ENCODE results near the gene MYO7B.

MYO7B gene

GRCh38 chr2:127580167-127581049, 44.9 kb downstream of the MYO7B start:
- WGBS (ENCODE audit: insufficient coverage, insufficient read length), result no CpG with 5 or more reads among the region's 24 CpGs
- Histone ChIP-seq H3K36me3 (ENCODE audit: control insufficient read depth, insufficient read depth, low read length) (no peaks in the 10 kb centered on the region), H3K4me3 (ENCODE audit: low read length) (no peak overlapping the region), H3K9me3 (ENCODE audit: control insufficient read depth, insufficient read depth, low read length) (no peaks in the 10 kb centered on the region), H3K27ac (ENCODE audit: low read length) (no peak overlapping the region), H3K4me1 (ENCODE audit: control insufficient read depth, insufficient read depth, low read length) (no peaks in the 10 kb centered on the region), H3K27me3 (ENCODE audit: control insufficient read depth, insufficient read depth, low read length) (no peaks in the 10 kb centered on the region)
- no peak for DNase-seq (ENCODE audit: low read depth, low spot score)

DNA sequence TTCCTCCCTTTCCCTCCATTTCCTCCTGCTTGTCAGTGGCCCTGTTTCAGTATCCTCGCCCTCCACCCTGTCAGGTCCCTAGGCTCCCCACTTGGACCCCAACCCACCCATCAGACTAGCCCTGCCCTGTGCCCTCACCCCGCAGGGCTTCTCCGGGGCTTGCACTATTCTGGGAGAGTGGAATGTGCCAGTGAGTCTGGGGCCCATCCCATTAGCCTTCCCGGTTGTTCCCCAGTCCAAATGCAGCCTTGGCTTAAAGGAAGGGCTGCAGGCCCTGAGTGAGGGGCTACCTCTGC, 45.5 kb downstream of the MYO7B start:
- H3K27ac ChIP-seq (ENCODE audit: low read length), result no peak overlapping the region

DNA sequence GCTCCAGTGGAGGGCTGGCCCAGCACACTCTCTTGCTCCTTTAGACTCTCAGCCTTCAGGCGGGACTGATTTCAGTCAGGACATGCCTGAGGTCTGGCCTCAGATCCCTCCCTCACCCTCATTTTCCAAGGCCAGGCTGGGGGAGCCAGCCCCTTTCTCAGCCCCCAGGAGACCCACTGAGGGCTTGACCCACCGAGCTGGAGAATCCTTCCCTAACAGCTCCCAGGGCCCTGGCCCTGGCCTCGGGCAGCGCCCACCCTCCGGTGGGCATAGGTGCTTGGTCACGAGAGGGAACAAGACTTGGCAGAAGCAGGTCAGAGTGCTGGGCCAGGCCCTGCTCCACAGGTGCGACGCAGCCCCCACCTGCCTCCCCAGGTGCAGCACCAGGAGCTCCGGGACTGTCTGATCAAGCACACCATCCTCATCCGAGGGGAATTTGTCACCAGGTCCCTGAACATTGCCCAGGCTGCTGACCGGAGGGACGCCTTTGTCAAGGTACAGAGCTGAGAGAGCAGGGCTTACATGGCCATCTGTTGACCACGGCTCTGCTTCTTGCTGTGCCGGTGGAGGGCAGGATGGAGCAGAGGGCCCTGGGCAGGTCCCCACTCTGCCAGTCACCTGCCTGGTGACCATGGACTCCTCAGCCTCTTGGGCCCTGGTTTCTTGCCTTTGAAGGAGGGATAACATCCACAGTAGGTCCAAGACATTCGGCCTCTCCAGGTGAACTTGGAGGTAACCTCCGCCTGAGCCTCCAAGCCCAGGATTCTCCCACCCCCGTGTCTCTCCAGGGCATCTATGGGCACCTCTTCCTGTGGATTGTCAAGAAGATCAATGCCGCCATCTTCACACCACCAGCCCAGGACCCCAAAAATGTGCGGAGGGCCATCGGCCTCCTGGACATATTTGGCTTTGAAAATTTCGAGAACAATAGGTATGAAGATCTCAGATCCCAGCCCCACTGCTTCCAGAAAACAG, 46.3 kb downstream of the MYO7B start:
- no peak overlapping the region for H3K4me3 ChIP-seq (ENCODE audit: low read length)
- H3K27me3 ChIP-seq (ENCODE audit: control insufficient read depth, insufficient read depth, low read length), result no peaks in the 10 kb centered on the region
- WGBS (ENCODE audit: insufficient coverage, insufficient read length), result no CpG with 5 or more reads among the region's 21 CpGs
- no peak overlapping the region for H3K27ac ChIP-seq (ENCODE audit: low read length)
- no peaks in the 10 kb centered on the region for H3K36me3 ChIP-seq (ENCODE audit: control insufficient read depth, insufficient read depth, low read length)
- H3K9me3 ChIP-seq (ENCODE audit: control insufficient read depth, insufficient read depth, low read length), result no peaks in the 10 kb centered on the region
- no peak for DNase-seq (ENCODE audit: low read depth, low spot score)
- H3K4me1 ChIP-seq (ENCODE audit: control insufficient read depth, insufficient read depth, low read length), result no peaks in the 10 kb centered on the region

More for the DNA sequence above, 45.5 kb downstream of the MYO7B start:
- DNase-seq (ENCODE audit: low read depth, low spot score), result no peak
- H3K36me3 ChIP-seq (ENCODE audit: control insufficient read depth, insufficient read depth, low read length), result no peaks in the 10 kb centered on the region
- no peaks in the 10 kb centered on the region for H3K9me3 ChIP-seq (ENCODE audit: control insufficient read depth, insufficient read depth, low read length)
- H3K4me3 ChIP-seq (ENCODE audit: low read length), result no peak overlapping the region
- H3K4me1 ChIP-seq (ENCODE audit: control insufficient read depth, insufficient read depth, low read length), result no peaks in the 10 kb centered on the region
- H3K27me3 ChIP-seq (ENCODE audit: control insufficient read depth, insufficient read depth, low read length), result no peaks in the 10 kb centered on the region
- no CpG with 5 or more reads among the region's 4 CpGs for WGBS (ENCODE audit: insufficient coverage, insufficient read length)

DNA sequence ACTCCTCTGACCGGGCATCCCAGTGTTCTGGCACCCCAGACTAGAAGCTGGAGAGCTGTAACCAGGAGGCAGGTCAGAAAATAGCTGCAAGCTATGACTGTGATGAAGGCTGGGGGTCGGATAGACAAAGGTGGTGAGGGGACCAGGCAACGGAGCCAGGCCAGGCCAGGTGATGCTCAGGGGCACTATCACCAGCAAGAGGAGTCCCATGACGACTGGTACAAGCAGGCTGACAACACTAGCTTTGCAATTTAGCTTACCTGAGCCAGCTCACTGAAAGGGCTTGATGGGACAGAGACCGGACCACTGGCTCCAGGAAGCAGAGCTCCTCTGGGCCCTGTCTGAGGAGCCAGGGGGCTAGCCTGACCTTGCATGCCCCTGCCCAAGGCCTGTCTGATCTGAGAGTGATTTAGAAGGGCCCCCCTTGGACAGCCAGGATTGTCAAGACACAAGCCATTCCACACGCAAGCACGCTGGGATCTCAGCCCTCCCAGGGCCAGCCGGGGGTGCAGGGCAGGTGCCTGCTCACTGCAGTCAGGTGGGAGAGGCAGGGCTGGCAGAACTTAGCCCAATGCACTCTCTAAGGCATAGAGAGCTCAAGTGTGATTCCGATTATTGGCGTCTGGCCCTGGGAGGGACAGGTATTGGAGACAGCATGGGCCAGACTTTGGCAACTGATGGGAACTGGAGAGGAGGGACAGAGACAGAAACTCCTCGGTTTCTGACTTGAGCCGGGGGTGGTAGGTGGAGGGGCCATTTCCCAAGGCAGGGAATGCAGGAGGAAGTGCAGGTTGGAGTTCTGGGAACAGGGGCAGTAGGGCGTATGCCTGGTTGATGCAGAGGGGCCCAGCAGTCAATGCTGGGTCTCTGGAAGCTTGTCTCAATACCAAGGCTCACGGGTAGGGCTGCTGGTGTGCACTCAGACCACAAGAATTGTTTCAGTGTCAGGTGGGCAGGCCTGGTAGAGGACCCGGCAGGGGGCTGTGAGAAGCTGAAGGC, 47.7 kb downstream of the MYO7B start:
- Histone ChIP-seq H3K4me1 (ENCODE audit: control insufficient read depth, insufficient read depth, low read length) (no peaks in the 10 kb centered on the region), H3K27me3 (ENCODE audit: control insufficient read depth, insufficient read depth, low read length) (no peaks in the 10 kb centered on the region), H3K9me3 (ENCODE audit: control insufficient read depth, insufficient read depth, low read length) (no peaks in the 10 kb centered on the region), H3K36me3 (ENCODE audit: control insufficient read depth, insufficient read depth, low read length) (no peaks in the 10 kb centered on the region), H3K27ac (ENCODE audit: low read length) (no peak overlapping the region), H3K4me3 (ENCODE audit: low read length) (no peak overlapping the region)
- no CpG with 5 or more reads among the region's 15 CpGs for WGBS (ENCODE audit: insufficient coverage, insufficient read length)
- DNase-seq (ENCODE audit: low read depth, low spot score), result no peak

GRCh38 chr2:127584047-127584446, 48.6 kb downstream of the MYO7B start:
- no peaks in the 10 kb centered on the region for H3K36me3 ChIP-seq (ENCODE audit: control insufficient read depth, insufficient read depth, low read length)
- WGBS (ENCODE audit: insufficient coverage, insufficient read length), result no CpG with 5 or more reads among the region's 14 CpGs

GRCh38 chr2:127584516-127585033, 49.1 kb downstream of the MYO7B start:
- H3K27me3 ChIP-seq (ENCODE audit: control insufficient read depth, insufficient read depth, low read length), result no peaks in the 10 kb centered on the region
- no peak for DNase-seq (ENCODE audit: low read depth, low spot score)
- no peaks in the 10 kb centered on the region for H3K4me1 ChIP-seq (ENCODE audit: control insufficient read depth, insufficient read depth, low read length)
- no peaks in the 10 kb centered on the region for H3K9me3 ChIP-seq (ENCODE audit: control insufficient read depth, insufficient read depth, low read length)
- H3K27ac ChIP-seq (ENCODE audit: low read length), result no peak overlapping the region
- no peaks in the 10 kb centered on the region for H3K36me3 ChIP-seq (ENCODE audit: control insufficient read depth, insufficient read depth, low read length)
- no peak overlapping the region for H3K4me3 ChIP-seq (ENCODE audit: low read length)
- no CpG with 5 or more reads among the region's 8 CpGs for WGBS (ENCODE audit: insufficient coverage, insufficient read length)

More at GRCh38 chr2:127584047-127584446, 48.6 kb downstream of the MYO7B start:
- Histone ChIP-seq H3K4me1 (ENCODE audit: control insufficient read depth, insufficient read depth, low read length) (no peaks in the 10 kb centered on the region), H3K27ac (ENCODE audit: low read length) (no peak overlapping the region), H3K27me3 (ENCODE audit: control insufficient read depth, insufficient read depth, low read length) (no peaks in the 10 kb centered on the region), H3K4me3 (ENCODE audit: low read length) (no peak overlapping the region), H3K9me3 (ENCODE audit: control insufficient read depth, insufficient read depth, low read length) (no peaks in the 10 kb centered on the region)
- DNase-seq (ENCODE audit: low read depth, low spot score), result no peak

DNA sequence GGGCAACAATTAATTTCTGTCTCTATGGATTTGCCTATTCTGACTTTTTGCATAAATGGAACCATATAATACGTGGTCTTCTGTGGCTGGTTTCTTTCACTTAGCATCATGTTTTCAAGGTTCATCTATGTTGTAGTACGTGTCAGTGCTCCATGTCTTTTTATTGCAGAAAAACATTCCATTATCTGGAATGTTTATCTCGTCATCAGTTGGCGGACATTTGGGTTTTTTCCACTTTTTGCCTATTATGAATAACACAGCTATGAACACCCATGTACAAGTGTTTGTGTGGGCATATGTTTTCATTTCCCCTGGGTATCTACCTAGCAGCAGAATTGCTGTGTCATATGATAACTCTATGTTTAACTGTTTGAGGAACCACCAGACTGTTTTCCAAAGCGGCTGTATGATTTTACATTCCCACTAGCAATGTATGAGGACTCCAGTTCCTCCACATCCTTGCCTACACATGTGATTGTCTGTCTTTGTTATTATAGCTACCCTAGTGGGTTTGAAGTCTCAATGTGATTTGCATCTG, 49.9 kb downstream of the MYO7B start:
- Histone ChIP-seq H3K27me3 (ENCODE audit: control insufficient read depth, insufficient read depth, low read length) (no peaks in the 10 kb centered on the region), H3K4me1 (ENCODE audit: control insufficient read depth, insufficient read depth, low read length) (no peaks in the 10 kb centered on the region), H3K27ac (ENCODE audit: low read length) (no peak overlapping the region), H3K36me3 (ENCODE audit: control insufficient read depth, insufficient read depth, low read length) (no peaks in the 10 kb centered on the region), H3K4me3 (ENCODE audit: low read length) (no peak overlapping the region), H3K9me3 (ENCODE audit: control insufficient read depth, insufficient read depth, low read length) (no peaks in the 10 kb centered on the region)
- no CpG with 5 or more reads among the region's 5 CpGs for WGBS (ENCODE audit: insufficient coverage, insufficient read length)
- no peak for DNase-seq (ENCODE audit: low read depth, low spot score)

DNA sequence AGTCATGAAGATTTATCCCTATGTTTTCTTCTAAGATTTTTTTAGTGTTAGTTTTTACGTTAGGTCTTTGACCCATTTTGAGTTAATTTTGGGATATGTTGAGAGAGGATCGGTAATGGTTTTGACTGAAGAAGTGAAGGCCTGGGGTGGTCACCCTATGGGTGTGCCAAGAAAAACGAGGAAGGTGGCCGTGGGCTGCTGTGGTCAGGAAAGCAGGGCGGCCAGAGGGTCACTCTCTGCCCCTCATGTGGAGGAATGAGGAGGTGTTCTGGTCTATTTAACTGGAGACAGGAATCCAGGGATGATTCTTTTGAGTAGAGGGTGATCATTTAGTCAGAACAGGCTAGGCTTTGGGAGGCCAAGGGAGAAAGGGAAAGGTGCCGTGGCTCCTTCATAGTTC, 50.7 kb downstream of the MYO7B start:
- Histone ChIP-seq H3K27ac (ENCODE audit: low read length) (no peak overlapping the region), H3K4me1 (ENCODE audit: control insufficient read depth, insufficient read depth, low read length) (no peaks in the 10 kb centered on the region), H3K4me3 (ENCODE audit: low read length) (no peak overlapping the region), H3K9me3 (ENCODE audit: control insufficient read depth, insufficient read depth, low read length) (no peaks in the 10 kb centered on the region), H3K27me3 (ENCODE audit: control insufficient read depth, insufficient read depth, low read length) (no peaks in the 10 kb centered on the region), H3K36me3 (ENCODE audit: control insufficient read depth, insufficient read depth, low read length) (no peaks in the 10 kb centered on the region)
- DNase-seq (ENCODE audit: low read depth, low spot score), result no peak
- WGBS (ENCODE audit: insufficient coverage, insufficient read length), result 100% methylated on average over 2 of the region's 6 CpGs

DNA sequence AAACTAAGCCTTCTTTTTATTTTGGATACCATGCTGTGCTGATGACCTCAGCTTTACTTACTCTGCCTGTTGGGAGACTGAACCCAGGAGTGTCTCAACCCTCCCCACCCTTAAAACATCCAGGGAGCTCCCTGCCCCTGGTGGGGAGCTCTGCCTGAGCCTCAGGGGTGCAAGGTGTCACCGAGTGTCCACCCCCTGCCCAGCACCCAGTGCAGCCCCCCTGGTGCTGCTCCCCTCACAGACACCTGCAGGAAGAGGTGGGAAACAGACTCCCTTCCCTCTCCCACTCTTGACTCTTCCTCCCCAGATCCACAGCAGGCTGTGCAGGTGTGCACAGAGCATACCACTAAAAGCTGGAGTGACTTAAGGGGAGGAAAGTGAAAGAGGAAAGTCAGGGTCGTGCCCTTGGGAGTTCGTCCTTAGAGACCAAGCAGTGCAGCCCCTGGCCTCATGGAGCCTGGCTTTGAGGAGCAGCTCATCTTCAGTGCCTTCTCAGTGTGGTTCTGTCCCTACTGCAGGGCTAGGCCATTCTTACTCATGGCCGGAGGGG, 51.3 kb downstream of the MYO7B start:
- whole genome bisulfite sequencing (ENCODE audit: insufficient coverage, insufficient read length), result no CpG with 5 or more reads among the region's 4 CpGs
- no peaks in the 10 kb centered on the region for H3K4me1 ChIP-seq (ENCODE audit: control insufficient read depth, insufficient read depth, low read length)
- no peaks in the 10 kb centered on the region for H3K27me3 ChIP-seq (ENCODE audit: control insufficient read depth, insufficient read depth, low read length)
- no peaks in the 10 kb centered on the region for H3K36me3 ChIP-seq (ENCODE audit: control insufficient read depth, insufficient read depth, low read length)
- DNase-seq (ENCODE audit: low read depth, low spot score), result no peak
- H3K9me3 ChIP-seq (ENCODE audit: control insufficient read depth, insufficient read depth, low read length), result no peaks in the 10 kb centered on the region
- no peak overlapping the region for H3K4me3 ChIP-seq (ENCODE audit: low read length)
- no peak overlapping the region for H3K27ac ChIP-seq (ENCODE audit: low read length)

Data from iPS DF 6.9 (cell line).